Endothelial cell of umbilical vein (primary cell): Measurements from ENCODE around the gene MTG2. TPM values are rescaled to one million over a fixed set of nuclear protein-coding genes. Genes with fewer than 3 reads are reported as not detected.

Source experiments
- BruUV-seq: library from RNA; stranded (reverse); fragments of 400-500 nt; replicated peaks from 2 replicates; lab custom pipeline; 2021; lab: Mats Ljungman, UMichigan
- CTCF ChIA-PET: fragments of 300-600, 350-600 bp; sonication (Branson Sonifier 250); formaldehyde crosslinking; loops from one replicate; lab custom pipeline; 2021; ENCODE audit warnings: antibody characterized with exemption, inconsistent platforms; lab: Charles Lee
- POLR2A ChIA-PET: fragments of 300-600, 350-600 bp; sonication (Branson Sonifier 250); formaldehyde crosslinking; loops from one replicate; lab custom pipeline; 2021; ENCODE audit warnings: antibody characterized with exemption, inconsistent platforms; lab: Charles Lee
- DNase-seq: peaks from one replicate; pipeline ENCODE4 v3.0.0-alpha.2; 2011; ENCODE audit warnings: low read depth, low spot score
- FAIRE-seq: peaks from 2 replicates; lab custom pipeline; 2011; peaks lifted over from hg19 to GRCh38; lab: Jason Lieb, UNC
- H2AFZ ChIP-seq: 2 replicates; pipeline ENCODE4 v1.6.0; 2012; ENCODE audit warnings: low read depth, low read length, control low read depth, inconsistent platforms
- H3K27ac ChIP-seq: 2 replicates; pipeline ENCODE4 v1.5.1; 2011; ENCODE audit warnings: low read depth, mild to moderate bottlenecking, control low read depth, low read length, moderate library complexity; ENCODE audit not compliant: insufficient read depth
- H3K27me3 ChIP-seq, 2 experiments: 2 replicates each; pipeline versions ENCODE4 v1.6.0 to v1.6.1; 2011; ENCODE audit warnings: low read length in 2 of 2, mixed read lengths in 1 of 2; ENCODE audit not compliant: control insufficient read depth in 2 of 2, insufficient read depth in 2 of 2
- H3K36me3 ChIP-seq, 2 experiments: 2 replicates in 1 of 2; 3 replicates in 1 of 2; pipeline ENCODE4 v1.5.1; 2011; ENCODE audit warnings: low read length in 2 of 2, mild to moderate bottlenecking in 1 of 2, moderate library complexity in 1 of 2; ENCODE audit not compliant: control insufficient read depth in 2 of 2, insufficient read depth in 2 of 2; ENCODE audit errors: extremely low read depth in 1 of 2
- H3K4me1 ChIP-seq: 3 replicates; pipeline ENCODE4 v1.5.1; 2011; ENCODE audit warnings: mild to moderate bottlenecking, low read length; ENCODE audit not compliant: control insufficient read depth, insufficient read depth; ENCODE audit errors: extremely low read depth
- H3K4me2 ChIP-seq: 2 replicates; pipeline ENCODE4 v1.6.1; 2011; ENCODE audit warnings: low read length, control low read depth, mixed read lengths; ENCODE audit not compliant: insufficient read depth
- H3K4me3 ChIP-seq, 3 experiments: fragments of 200-600 bp in 1 of 3; sonication (generic), shearing (Covaris generic) in 1 of 3; replicated peaks in 1 of 3; 2 replicates each; pipeline ENCODE4 v1.5.1; 2011 to 2016; ENCODE audit warnings: control low read depth in 3 of 3, low read length in 3 of 3, mild to moderate bottlenecking in 2 of 3, inconsistent platforms in 1 of 3, low read depth in 1 of 3, moderate library complexity in 1 of 3; ENCODE audit not compliant: insufficient read depth in 1 of 3
- H3K79me2 ChIP-seq: 2 replicates; pipeline ENCODE4 v1.6.0; 2012; ENCODE audit warnings: low read length, inconsistent platforms; ENCODE audit not compliant: control insufficient read depth, insufficient read depth
- H3K9ac ChIP-seq: replicated peaks from 2 replicates; pipeline ENCODE3; 2011; ENCODE audit warnings: low read length, control low read depth; ENCODE audit not compliant: insufficient read depth; ENCODE audit errors: extremely low read depth
- H3K9me1 ChIP-seq: replicated peaks from 3 replicates; pipeline ENCODE4 v1.6.0; 2011; ENCODE audit warnings: mild to moderate bottlenecking, low read length; ENCODE audit not compliant: control insufficient read depth, insufficient read depth; ENCODE audit errors: extremely low read depth
- H3K9me3 ChIP-seq: replicated peaks from 2 replicates; pipeline ENCODE4 v1.5.1; 2012; ENCODE audit warnings: low read length, inconsistent platforms; ENCODE audit not compliant: control insufficient read depth, insufficient read depth
- H4K20me1 ChIP-seq: replicated peaks from 2 replicates; pipeline ENCODE3; 2011; ENCODE audit warnings: mild to moderate bottlenecking, low read length; ENCODE audit not compliant: control insufficient read depth, insufficient read depth; ENCODE audit errors: extremely low read depth
- CTCF ChIP-seq, 2 donors: IDR thresholded peaks; 1 replicate in 1 of 2; 2 replicates in 1 of 2; pipeline ENCODE4 v1.5.1; 2011; ENCODE audit warnings: low read length in 2 of 2, mild to moderate bottlenecking in 2 of 2, moderate library complexity in 2 of 2, control low read depth in 1 of 2, inconsistent platforms in 1 of 2, low read depth in 1 of 2; ENCODE audit not compliant: insufficient read depth in 1 of 2; ENCODE audit errors: extremely low read depth in 1 of 2
- EZH2 ChIP-seq: IDR thresholded peaks from 2 replicates; pipeline ENCODE4 v1.6.1; 2012; ENCODE audit warnings: borderline replicate concordance, low read depth, mild to moderate bottlenecking, moderate library complexity, low read length, inconsistent platforms; ENCODE audit not compliant: severe bottlenecking
- FOS ChIP-seq: IDR thresholded peaks from 2 replicates; pipeline ENCODE4 v1.6.1; 2011; ENCODE audit warnings: mild to moderate bottlenecking, low read length, moderate library complexity, borderline replicate concordance; ENCODE audit not compliant: insufficient read depth
- GATA2 ChIP-seq: IDR thresholded peaks from 2 replicates; pipeline ENCODE4 v1.7.0; 2011; ENCODE audit warnings: low read depth, mild to moderate bottlenecking, moderate library complexity, mixed read lengths, low read length; ENCODE audit not compliant: insufficient read length, insufficient read depth
- JUN ChIP-seq: IDR thresholded peaks from 2 replicates; pipeline ENCODE4 v1.6.1; 2011; ENCODE audit warnings: borderline replicate concordance, low read depth; ENCODE audit not compliant: insufficient read length, insufficient read depth
- MAX ChIP-seq: IDR thresholded peaks from 2 replicates; pipeline ENCODE4 v1.6.1; 2011; ENCODE audit not compliant: insufficient read depth, insufficient read length
- MYC ChIP-seq: IDR thresholded peaks from one replicate; pipeline ENCODE4 v1.6.1; 2011; ENCODE audit warnings: mild to moderate bottlenecking, low read depth, low read length
- POLR2A ChIP-seq: IDR thresholded peaks from 2 replicates; pipeline ENCODE4 v1.6.1; 2012; ENCODE audit warnings: low read depth, mild to moderate bottlenecking, control low read depth, low read length
- POLR2AphosphoS5 ChIP-seq: IDR thresholded peaks from 2 replicates; pipeline ENCODE4 v1.6.1; 2012; ENCODE audit warnings: low read depth, mild to moderate bottlenecking, control low read depth, low read length, moderate library complexity; ENCODE audit not compliant: insufficient read depth
- dilution Hi-C: fragments of 300-500 bp; cut with MboI; formaldehyde crosslinking; loops from one replicate; pipeline ENCODE4 v1.15.0; 2019; ENCODE audit warnings: low sequenced_read_pairs; ENCODE audit not compliant: extremely low pct_ligation_motif_present
- intact Hi-C: fragments of 100-400 bp; cut with micrococcal nuclease; formaldehyde crosslinking; loops from one replicate; pipeline ENCODE4 v1.10.0; 2022
- polyA plus RNA-seq, 4 experiments: library from polyadenylated mRNA; depleted of rRNA in 3 of 4; stranded (reverse) in 3 of 4; unstranded in 1 of 4; fragments of >200 nt; gene quantifications; 2 replicates each; pipeline versions ENCODE4 v1.2.1 to v1.2.3, GENCODE V29; 2011 to 2012; ENCODE audit warnings: missing spikeins in 1 of 4
- total RNA-seq: library from RNA; stranded (reverse); gene quantifications from 2 replicates; pipeline ENCODE4 v1.2.3, GENCODE V29; 2021

Gene MTG2
- total and polyA plus RNA-seq, 2 donors (not counting 3 experiments of a cell fraction or from before 2014, with no cell fraction given), result 19.9 to 31.6 TPM

GRCh38 chr20:62244644-62245108, 61.8 kb downstream of the MTG2 start:
- peaks cover 0 to 6% of the 10 kb centered on the region in 2 experiments for H3K36me3 ChIP-seq
- dilution Hi-C loops, result no loop called here
- no peak overlapping the region for H2AFZ ChIP-seq
- intact Hi-C loops, result no loop called here
- no TSS peak for BruUV-seq
- no peaks in the 10 kb centered on the region for H3K4me1 ChIP-seq
- no peaks in the 10 kb centered on the region for H3K9me1 ChIP-seq
- CTCF ChIA-PET, result no interaction called here
- no peak for TF ChIP-seq POLR2AphosphoS5
- TF ChIP-seq MAX, result no peak
- TF ChIP-seq EZH2, result no peak
- TF ChIP-seq CTCF (IDR thresholded peaks at IDR 0.05; ENCODE audit: extremely low read depth in 1 of 2, insufficient read depth in 1 of 2, low read depth in 1 of 2, low read length in 2 of 2), result no peak
- TF ChIP-seq JUN, result no peak
- TF ChIP-seq GATA2, result no peak
- no peak for TF ChIP-seq FOS
- TF ChIP-seq POLR2A, result no peak
- TF ChIP-seq MYC, result no peak
- H3K27ac ChIP-seq, result no peak overlapping the region
- no peaks in the 10 kb centered on the region for H4K20me1 ChIP-seq
- peaks cover 3% of the 10 kb centered on the region for H3K79me2 ChIP-seq
- no peak overlapping the region for H3K4me2 ChIP-seq
- POLR2A ChIA-PET, result no interaction called here
- no peak for DNase-seq
- no peak overlapping the region for H3K4me3 ChIP-seq
- no peak for FAIRE-seq
- no peaks in the 10 kb centered on the region for H3K9me3 ChIP-seq
- no peaks in the 10 kb centered on the region for H3K27me3 ChIP-seq
- no peak overlapping the region for H3K9ac ChIP-seq
